Uterus (tissue), 4 donors: ENCODE results near the gene TNFRSF11A. TPM values are rescaled to one million over a fixed set of nuclear protein-coding genes. Genes with fewer than 3 reads are reported as not detected.

ENCODE experiments used
- DNase-seq, 2 donors: peaks; one replicate each; pipeline ENCODE4 v3.0.0-alpha.2; 2019 to 2020
- H3K27ac ChIP-seq, 2 donors: fragments of 200-600 bp; sonication (generic); 1 replicate in 1 of 2; 2 replicates in 1 of 2; pipeline ENCODE4 v1.5.1; 2016 to 2018
- H3K27me3 ChIP-seq, 2 donors: fragments of 200-600 bp; sonication (generic); one replicate each; pipeline ENCODE4 v1.5.1; 2018 to 2019; ENCODE audit warnings: control low read depth in 1 of 2
- H3K36me3 ChIP-seq, 2 donors: fragments of 200-600 bp; sonication (generic); one replicate each; pipeline ENCODE4 v1.5.1; 2019; ENCODE audit warnings: control low read depth in 1 of 2
- H3K4me1 ChIP-seq, 2 donors: fragments of 200-600 bp; sonication (generic); one replicate each; pipeline ENCODE4 v1.5.1; 2018 to 2019; ENCODE audit warnings: control low read depth in 1 of 2
- H3K4me3 ChIP-seq, 2 donors: fragments of 200-600 bp; sonication (generic); 1 replicate in 1 of 2; 2 replicates in 1 of 2; pipeline ENCODE4 v1.5.1; 2018 to 2019; ENCODE audit warnings: mild to moderate bottlenecking in 1 of 2
- H3K9me3 ChIP-seq, 2 donors: fragments of 200-600 bp; sonication (generic); one replicate each; pipeline ENCODE4 v1.5.1; 2019; ENCODE audit warnings: control low read depth in 1 of 2
- POLR2A ChIP-seq, 2 donors: fragments of 450-650 bp; IDR thresholded peaks; one replicate each; pipeline ENCODE4 v1.6.1; 2016; ENCODE audit warnings: antibody characterized with exemption in 2 of 2, mild to moderate bottlenecking in 1 of 2, moderate library complexity in 1 of 2
- intact Hi-C: fragments of 100-400 bp; cut with DNase I; formaldehyde crosslinking; loops from one replicate; pipeline ENCODE4 v1.15.1; 2023; ENCODE audit warnings: low total_unique reads
- total RNA-seq, 4 donors: library from RNA; depleted of rRNA in 3 of 4; stranded (reverse); fragments of >200 nt in 3 of 4; gene quantifications; one replicate each; pipeline versions ENCODE4 v1.1.0 to v1.2.4, GENCODE V29; 2014 to 2023
- TF ChIP-seq, protein P1 (sequence below), 4 experiments: fragments of 200-600 bp in 2 of 4; fragments of 450-650 bp in 2 of 4; sonication (generic) in 2 of 4; IDR thresholded peaks; one replicate each; pipeline ENCODE4 v1.5.1; 2016 to 2019; ENCODE audit warnings: antibody characterized with exemption in 4 of 4, mild to moderate bottlenecking in 2 of 4, moderate library complexity in 1 of 4
- donor health status: DM: yes; HTN: yes; CAD: no.

Gene TNFRSF11A
- total RNA-seq, 4 donors from 2014 or later, result 0.26 to 7.4 (median 5.1) TPM

DNA sequence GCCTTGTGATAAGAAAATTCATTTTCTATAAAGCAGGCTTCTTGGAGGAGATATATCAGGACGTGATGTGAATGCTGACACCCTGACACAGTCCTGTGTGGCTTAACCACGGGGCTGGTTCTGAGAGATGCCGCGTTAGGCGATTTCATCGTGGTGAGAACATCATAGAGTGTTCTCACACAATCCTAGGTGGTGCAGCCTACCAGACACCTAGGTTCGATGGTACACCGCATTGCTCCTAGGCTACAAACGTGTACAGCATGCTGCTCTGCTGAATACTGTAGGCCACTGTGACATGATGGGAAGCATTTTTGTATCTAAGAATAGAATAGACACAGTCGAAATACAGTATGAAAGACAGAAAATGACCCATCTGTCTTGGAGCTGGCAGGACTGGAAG, 82.5 kb downstream of the TNFRSF11A start:
- Histone ChIP-seq H3K36me3 (no peaks in the 10 kb centered on the region), H3K27ac (no peak overlapping the region), H3K4me1 (no peaks in the 10 kb centered on the region), H3K4me3 (no peak overlapping the region), H3K27me3 (no peaks in the 10 kb centered on the region), H3K9me3 (no peaks in the 10 kb centered on the region)
- TF ChIP-seq POLR2A (IDR thresholded peaks at IDR 0.05), result no peak
- TF ChIP-seq, protein P1, sequence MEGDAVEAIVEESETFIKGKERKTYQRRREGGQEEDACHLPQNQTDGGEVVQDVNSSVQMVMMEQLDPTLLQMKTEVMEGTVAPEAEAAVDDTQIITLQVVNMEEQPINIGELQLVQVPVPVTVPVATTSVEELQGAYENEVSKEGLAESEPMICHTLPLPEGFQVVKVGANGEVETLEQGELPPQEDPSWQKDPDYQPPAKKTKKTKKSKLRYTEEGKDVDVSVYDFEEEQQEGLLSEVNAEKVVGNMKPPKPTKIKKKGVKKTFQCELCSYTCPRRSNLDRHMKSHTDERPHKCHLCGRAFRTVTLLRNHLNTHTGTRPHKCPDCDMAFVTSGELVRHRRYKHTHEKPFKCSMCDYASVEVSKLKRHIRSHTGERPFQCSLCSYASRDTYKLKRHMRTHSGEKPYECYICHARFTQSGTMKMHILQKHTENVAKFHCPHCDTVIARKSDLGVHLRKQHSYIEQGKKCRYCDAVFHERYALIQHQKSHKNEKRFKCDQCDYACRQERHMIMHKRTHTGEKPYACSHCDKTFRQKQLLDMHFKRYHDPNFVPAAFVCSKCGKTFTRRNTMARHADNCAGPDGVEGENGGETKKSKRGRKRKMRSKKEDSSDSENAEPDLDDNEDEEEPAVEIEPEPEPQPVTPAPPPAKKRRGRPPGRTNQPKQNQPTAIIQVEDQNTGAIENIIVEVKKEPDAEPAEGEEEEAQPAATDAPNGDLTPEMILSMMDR (IDR thresholded peaks at IDR 0.05), result no peak
- no peak for DNase-seq
- intact Hi-C loops, result no loop called here

DNA sequence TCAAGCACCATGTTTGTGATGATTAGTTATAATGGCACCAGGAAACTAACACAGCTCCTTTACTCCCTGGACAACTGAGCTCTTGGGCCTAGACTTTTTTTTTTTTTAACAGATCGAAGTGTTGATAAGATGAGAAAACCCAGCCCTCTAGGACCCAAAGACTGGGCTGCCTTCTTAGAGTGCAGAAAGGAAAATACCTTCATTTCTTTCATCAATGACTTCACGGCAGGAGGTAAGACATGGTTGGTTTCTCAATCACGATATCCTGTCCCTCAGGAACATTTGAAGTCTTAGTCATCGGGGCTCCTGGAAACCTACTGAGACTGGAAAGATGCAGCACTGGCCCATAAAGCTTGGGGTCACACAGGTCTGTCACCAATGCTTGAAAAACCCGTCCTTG, 84.7 kb downstream of the TNFRSF11A start:
- Histone ChIP-seq H3K9me3 (no peaks in the 10 kb centered on the region), H3K36me3 (no peaks in the 10 kb centered on the region), H3K4me3 (no peak overlapping the region), H3K27me3 (no peaks in the 10 kb centered on the region), H3K4me1 (no peaks in the 10 kb centered on the region), H3K27ac (no peak overlapping the region)
- intact Hi-C loops, result loop anchor here (10.0 kb wide), 1 partner anchor 55 kb away; no protein-coding TSS in a partner anchor
- no peak for DNase-seq
- TF ChIP-seq POLR2A (IDR thresholded peaks at IDR 0.05), result no peak
- TF ChIP-seq, protein P1 (IDR thresholded peaks at IDR 0.05), result no peak

DNA sequence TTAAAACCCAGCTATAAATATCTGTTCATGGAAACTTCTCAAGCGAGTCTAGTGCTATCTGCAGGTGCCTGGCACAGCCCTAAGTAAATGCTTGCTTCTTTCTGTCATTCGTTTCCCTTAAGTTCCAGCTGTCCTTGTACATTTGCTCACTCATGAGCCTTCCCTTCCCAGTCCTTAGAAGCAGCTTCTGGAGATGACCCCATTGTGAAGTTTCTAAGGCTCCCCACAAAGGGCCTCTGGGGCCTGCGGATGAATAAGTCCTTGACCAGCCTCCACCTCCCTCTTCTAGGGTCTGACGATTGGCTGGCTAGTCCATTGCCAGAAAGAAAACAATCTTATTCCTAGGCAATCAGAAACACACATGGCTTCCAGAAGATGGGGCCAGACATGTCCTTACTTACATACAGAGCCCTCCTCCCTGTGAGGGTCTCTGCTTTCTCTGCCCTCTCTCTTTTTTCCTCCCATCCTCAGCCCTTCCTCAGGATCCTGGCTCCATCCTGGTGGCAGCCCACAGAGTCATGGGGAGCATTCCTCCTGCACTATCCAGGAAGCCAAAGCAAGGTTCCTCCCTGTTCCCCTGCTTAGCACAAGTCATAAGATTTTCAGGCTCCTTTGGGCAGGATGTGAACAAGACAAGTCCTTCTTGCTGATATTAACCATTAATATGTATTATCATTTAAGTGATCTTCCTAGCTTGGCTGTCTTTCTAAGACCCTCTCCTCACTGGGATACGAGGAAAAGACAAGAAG, 87.3 kb downstream of the TNFRSF11A start:
- Histone ChIP-seq H3K4me1 (no peaks in the 10 kb centered on the region), H3K4me3 (no peak overlapping the region), H3K27ac (no peak overlapping the region), H3K9me3 (no peaks in the 10 kb centered on the region), H3K27me3 (no peaks in the 10 kb centered on the region), H3K36me3 (no peaks in the 10 kb centered on the region)
- no peak for TF ChIP-seq POLR2A (IDR thresholded peaks at IDR 0.05)
- TF ChIP-seq, protein P1 (IDR thresholded peaks at IDR 0.05), result no peak
- intact Hi-C loops, result loop anchor here (10.0 kb wide), 1 partner anchor 58 kb away; no protein-coding TSS in a partner anchor
- no peak for DNase-seq

DNA sequence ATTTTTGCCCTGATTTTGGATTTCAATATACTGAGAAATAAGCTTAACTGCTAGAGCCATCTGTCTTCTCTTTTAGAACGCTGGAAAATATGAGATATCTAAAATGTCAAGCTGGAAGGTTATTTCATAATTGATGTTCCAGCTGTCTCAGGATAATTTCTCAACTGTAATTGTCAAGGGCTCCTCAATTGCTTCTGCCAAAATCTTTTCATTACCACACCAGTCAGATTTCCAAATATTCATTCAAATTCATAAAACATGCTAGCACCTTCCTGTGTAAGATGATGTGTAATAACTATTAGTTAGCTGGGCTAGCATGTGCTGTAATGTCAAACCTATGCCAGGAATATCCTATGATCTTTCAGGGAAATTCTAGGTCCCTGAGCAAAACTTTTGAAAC, 88.1 kb downstream of the TNFRSF11A start:
- H3K27ac ChIP-seq, result no peak overlapping the region
- DNase-seq, result no peak
- no peak overlapping the region for H3K4me3 ChIP-seq
- H3K27me3 ChIP-seq, result no peaks in the 10 kb centered on the region
- no peaks in the 10 kb centered on the region for H3K4me1 ChIP-seq
- TF ChIP-seq, protein P1 (IDR thresholded peaks at IDR 0.05), result no peak
- TF ChIP-seq POLR2A (IDR thresholded peaks at IDR 0.05), result no peak
- H3K9me3 ChIP-seq, result no peaks in the 10 kb centered on the region
- intact Hi-C loops, result loop anchor here (10.0 kb wide), 1 partner anchor 58 kb away; no protein-coding TSS in a partner anchor
- H3K36me3 ChIP-seq, result no peaks in the 10 kb centered on the region

DNA sequence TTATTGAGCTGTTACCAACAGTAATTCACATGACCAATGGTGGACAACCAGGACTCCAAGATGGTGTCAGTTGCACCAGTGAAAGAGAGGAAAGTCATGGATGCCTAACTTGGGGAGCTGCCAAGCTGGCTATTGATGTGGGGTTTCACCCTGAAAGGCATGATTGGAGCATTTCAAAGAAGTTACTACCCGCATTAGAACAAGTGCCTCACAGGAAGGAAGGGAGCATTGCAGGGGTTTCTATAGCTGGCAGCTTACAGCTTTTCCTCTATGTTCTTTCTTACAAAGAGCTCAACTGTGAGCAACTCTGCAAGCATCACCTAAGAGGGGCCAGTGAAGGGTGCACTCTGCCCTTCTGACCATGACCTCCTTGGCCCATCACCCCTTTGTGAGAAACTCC, 93.1 kb downstream of the TNFRSF11A start:
- no peak for DNase-seq
- Histone ChIP-seq H3K4me1 (no peaks in the 10 kb centered on the region), H3K9me3 (no peaks in the 10 kb centered on the region), H3K36me3 (no peaks in the 10 kb centered on the region), H3K27me3 (no peaks in the 10 kb centered on the region), H3K27ac (no peak overlapping the region), H3K4me3 (no peak overlapping the region)
- intact Hi-C loops, result loop anchor here (10.0 kb wide), 1 partner anchor 63 kb away; no protein-coding TSS in a partner anchor
- TF ChIP-seq, protein P1 (IDR thresholded peaks at IDR 0.05), result no peak
- TF ChIP-seq POLR2A (IDR thresholded peaks at IDR 0.05), result no peak
